ENCODE results near the gene RIPK1. TPM values are rescaled to one million over a fixed set of nuclear protein-coding genes. Genes with fewer than 3 reads are reported as not detected.

Gene RIPK1
- total RNA-seq, 1 experiment from 2014 or later, result 14.5 TPM

DNA sequence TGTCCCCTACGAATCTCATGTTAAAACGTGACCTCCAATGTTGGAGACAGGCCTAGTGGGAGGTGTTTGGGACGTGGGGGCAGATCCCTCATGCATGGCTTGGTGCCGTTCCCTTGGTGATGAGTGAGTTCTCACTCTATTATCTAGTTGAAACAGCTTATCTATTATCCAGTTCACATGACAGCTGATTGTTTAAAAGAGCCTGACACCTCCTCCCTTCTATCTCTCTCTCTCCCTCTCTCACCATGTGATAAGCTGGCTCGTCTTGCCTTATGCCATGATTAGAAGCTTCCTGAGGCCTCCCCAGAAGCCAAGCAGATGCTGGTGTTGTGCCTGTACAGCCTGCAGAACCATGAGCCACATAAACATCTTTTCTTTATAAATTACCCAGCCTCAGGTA is 32.9 kb upstream of the RIPK1 start:
- H3K9me3 ChIP-seq (ENCODE audit: low read length), result no peaks in the 10 kb centered on the region
- no peak overlapping the region for H2AFZ ChIP-seq (ENCODE audit: low read length)
- no peaks in the 10 kb centered on the region for H3F3A ChIP-seq (ENCODE audit: low read length, unreplicated experiment)
- ATAC-seq, result no peak
- H3K27ac ChIP-seq (ENCODE audit: low read length), result no peak overlapping the region
- intact Hi-C loops (cut with micrococcal nuclease), result no loop called here
- POLR2A ChIA-PET (ENCODE audit: unreplicated experiment), result no interaction called here
- DNase-seq, result no peak
- no peak overlapping the region for H3K4me3 ChIP-seq (ENCODE audit: low read length)
- no TSS peak for BruUV-seq (replicated peaks)
- H3K4me2 ChIP-seq (ENCODE audit: low read length), result no peak overlapping the region
- no peaks in the 10 kb centered on the region for H3K9me2 ChIP-seq (replicated peaks; ENCODE audit: low read length)
- no peaks in the 10 kb centered on the region for H3K36me3 ChIP-seq (ENCODE audit: low read depth, low read length)
- no peaks in the 10 kb centered on the region for H3K4me1 ChIP-seq (ENCODE audit: insufficient read depth, low read length)
- TF ChIP-seq EZH2phosphoT487 (IDR thresholded peaks at IDR 0.05; ENCODE audit: borderline replicate concordance, low read length) (no peak), EZH2 (IDR thresholded peaks at IDR 0.05; ENCODE audit: low read length, unreplicated experiment) (no peak)
- TF ChIP-seq, protein P1, sequence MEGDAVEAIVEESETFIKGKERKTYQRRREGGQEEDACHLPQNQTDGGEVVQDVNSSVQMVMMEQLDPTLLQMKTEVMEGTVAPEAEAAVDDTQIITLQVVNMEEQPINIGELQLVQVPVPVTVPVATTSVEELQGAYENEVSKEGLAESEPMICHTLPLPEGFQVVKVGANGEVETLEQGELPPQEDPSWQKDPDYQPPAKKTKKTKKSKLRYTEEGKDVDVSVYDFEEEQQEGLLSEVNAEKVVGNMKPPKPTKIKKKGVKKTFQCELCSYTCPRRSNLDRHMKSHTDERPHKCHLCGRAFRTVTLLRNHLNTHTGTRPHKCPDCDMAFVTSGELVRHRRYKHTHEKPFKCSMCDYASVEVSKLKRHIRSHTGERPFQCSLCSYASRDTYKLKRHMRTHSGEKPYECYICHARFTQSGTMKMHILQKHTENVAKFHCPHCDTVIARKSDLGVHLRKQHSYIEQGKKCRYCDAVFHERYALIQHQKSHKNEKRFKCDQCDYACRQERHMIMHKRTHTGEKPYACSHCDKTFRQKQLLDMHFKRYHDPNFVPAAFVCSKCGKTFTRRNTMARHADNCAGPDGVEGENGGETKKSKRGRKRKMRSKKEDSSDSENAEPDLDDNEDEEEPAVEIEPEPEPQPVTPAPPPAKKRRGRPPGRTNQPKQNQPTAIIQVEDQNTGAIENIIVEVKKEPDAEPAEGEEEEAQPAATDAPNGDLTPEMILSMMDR (conservative IDR thresholded peaks at IDR 0.05; ENCODE audit: low read depth, low read length), result no peak
- H3K9ac ChIP-seq (ENCODE audit: low read length), result no peak overlapping the region
- no peaks in the 10 kb centered on the region for H3K79me2 ChIP-seq (ENCODE audit: low read length)
- CTCF ChIA-PET, result no interaction called here
- H3K27me3 ChIP-seq (ENCODE audit: low read length), result no peaks in the 10 kb centered on the region
- H4K20me1 ChIP-seq (ENCODE audit: low read length), result no peaks in the 10 kb centered on the region

DNA sequence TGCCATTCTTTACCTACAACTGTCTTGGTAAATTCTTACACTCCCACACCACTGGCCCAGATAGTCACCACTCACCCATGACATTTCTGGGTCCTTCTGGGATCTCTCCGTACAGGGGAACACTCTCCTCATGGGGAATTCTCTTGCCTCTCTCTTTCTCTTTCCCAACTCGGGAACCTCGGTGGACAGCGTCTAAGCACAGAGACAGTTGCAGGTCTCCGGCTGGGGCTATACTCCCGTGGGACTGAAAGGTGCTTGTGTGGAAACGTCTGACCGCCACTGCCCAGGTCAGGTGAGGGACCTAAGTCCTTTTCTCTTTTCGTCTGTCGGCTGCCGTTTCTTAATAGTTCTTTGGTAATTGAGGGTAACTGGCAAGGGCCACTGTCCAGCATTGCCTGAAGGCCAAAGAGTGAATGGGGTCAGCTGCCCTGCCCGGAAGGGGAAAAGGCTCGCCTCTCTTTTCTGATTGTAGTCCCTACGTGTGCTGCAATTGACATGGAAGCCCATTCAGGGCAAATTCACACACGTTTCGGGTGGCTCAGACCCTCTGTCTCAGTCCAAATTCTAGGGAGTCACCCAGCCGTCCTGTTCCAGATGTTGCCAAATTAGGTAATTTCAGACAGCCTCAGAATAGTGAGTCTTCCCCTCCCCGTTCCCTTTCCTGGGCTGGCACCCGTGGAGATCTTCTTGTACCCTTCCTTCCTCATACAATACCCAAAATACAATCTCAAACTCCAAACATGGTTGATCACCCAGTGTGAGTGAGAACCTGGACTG is 31.2 kb upstream of the RIPK1 start:
- CTCF ChIA-PET, result interaction anchor here (0.6 kb wide), 1 partner anchor 83 kb away, joined by 4 read pairs; no protein-coding TSS in a partner anchor
- Histone ChIP-seq H3K27ac (ENCODE audit: low read length) (no peak overlapping the region), H3K9ac (ENCODE audit: low read length) (no peak overlapping the region), H3K36me3 (ENCODE audit: low read depth, low read length) (no peaks in the 10 kb centered on the region), H3K9me2 (replicated peaks; ENCODE audit: low read length) (no peaks in the 10 kb centered on the region), H3K4me1 (ENCODE audit: insufficient read depth, low read length) (no peaks in the 10 kb centered on the region), H3K9me3 (ENCODE audit: low read length) (no peaks in the 10 kb centered on the region), H3K79me2 (ENCODE audit: low read length) (no peaks in the 10 kb centered on the region), H3K27me3 (ENCODE audit: low read length) (no peaks in the 10 kb centered on the region), H4K20me1 (ENCODE audit: low read length) (no peaks in the 10 kb centered on the region), H2AFZ (ENCODE audit: low read length) (no peak overlapping the region), H3K4me3 (ENCODE audit: low read length) (no peak overlapping the region), H3F3A (ENCODE audit: low read length, unreplicated experiment) (no peaks in the 10 kb centered on the region), H3K4me2 (ENCODE audit: low read length) (no peak overlapping the region)
- BruUV-seq (replicated peaks), result no TSS peak
- DNase-seq (no peak), ATAC-seq (no peak)
- POLR2A ChIA-PET (ENCODE audit: unreplicated experiment), result no interaction called here
- TF ChIP-seq EZH2phosphoT487 (IDR thresholded peaks at IDR 0.05; ENCODE audit: borderline replicate concordance, low read length) (no peak), EZH2 (IDR thresholded peaks at IDR 0.05; ENCODE audit: low read length, unreplicated experiment) (no peak)
- TF ChIP-seq, protein P1 (conservative IDR thresholded peaks at IDR 0.05; ENCODE audit: low read depth, low read length), result no peak
- intact Hi-C loops (cut with micrococcal nuclease), result no loop called here

DNA sequence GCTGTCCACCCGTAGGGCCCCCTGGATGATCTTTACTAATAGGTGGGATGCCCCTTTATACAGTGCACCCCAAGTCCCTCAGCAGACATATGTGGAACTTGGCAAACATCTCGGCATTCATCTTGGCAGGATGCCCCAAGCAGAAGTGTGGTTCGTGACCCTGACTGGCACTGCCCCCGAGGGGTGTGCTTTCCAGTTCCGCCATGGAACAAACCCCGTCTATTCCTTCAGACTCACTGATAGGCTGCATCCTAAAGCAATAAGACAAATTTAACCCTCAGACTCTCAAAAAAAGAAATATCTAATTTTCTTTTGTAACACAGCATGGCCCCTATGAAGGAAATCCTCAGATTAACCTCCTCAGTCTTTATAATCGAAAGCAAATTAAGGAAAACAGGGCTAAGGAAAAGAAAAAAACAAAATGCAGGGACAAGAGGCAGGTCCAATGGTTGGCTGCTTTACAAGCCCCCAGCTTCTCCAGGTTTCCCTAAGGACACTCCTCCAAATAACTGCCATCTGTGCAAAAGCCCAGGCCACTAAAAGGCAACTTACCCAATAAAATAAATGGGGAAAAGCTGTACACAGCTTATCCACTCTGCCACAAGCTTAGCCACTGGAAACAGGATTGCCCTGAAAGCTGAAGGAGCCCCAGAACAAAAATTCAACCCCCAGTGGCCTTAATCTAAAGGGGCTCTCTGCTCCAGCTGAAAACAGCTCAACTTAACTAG is 30.5 kb upstream of the RIPK1 start:
- Histone ChIP-seq H3K27ac (ENCODE audit: low read length) (no peak overlapping the region), H3F3A (ENCODE audit: low read length, unreplicated experiment) (no peaks in the 10 kb centered on the region), H3K9ac (ENCODE audit: low read length) (no peak overlapping the region), H4K20me1 (ENCODE audit: low read length) (no peaks in the 10 kb centered on the region), H2AFZ (ENCODE audit: low read length) (no peak overlapping the region), H3K4me1 (ENCODE audit: insufficient read depth, low read length) (no peaks in the 10 kb centered on the region), H3K9me2 (replicated peaks; ENCODE audit: low read length) (no peaks in the 10 kb centered on the region), H3K4me2 (ENCODE audit: low read length) (no peak overlapping the region), H3K4me3 (ENCODE audit: low read length) (no peak overlapping the region), H3K9me3 (ENCODE audit: low read length) (no peaks in the 10 kb centered on the region), H3K27me3 (ENCODE audit: low read length) (no peaks in the 10 kb centered on the region), H3K36me3 (ENCODE audit: low read depth, low read length) (no peaks in the 10 kb centered on the region), H3K79me2 (ENCODE audit: low read length) (no peaks in the 10 kb centered on the region)
- TF ChIP-seq, protein P1 (conservative IDR thresholded peaks at IDR 0.05; ENCODE audit: low read depth, low read length), result no peak
- TF ChIP-seq EZH2 (IDR thresholded peaks at IDR 0.05; ENCODE audit: low read length, unreplicated experiment), result no peak
- no peak for TF ChIP-seq EZH2phosphoT487 (IDR thresholded peaks at IDR 0.05; ENCODE audit: borderline replicate concordance, low read length)
- intact Hi-C loops (cut with micrococcal nuclease), result no loop called here
- DNase-seq (no peak), ATAC-seq (no peak)
- POLR2A ChIA-PET (ENCODE audit: unreplicated experiment), result no interaction called here
- CTCF ChIA-PET, result interaction anchor here (0.6 kb wide), 1 partner anchor 39 kb away, joined by 5 read pairs; no protein-coding TSS in a partner anchor
- no TSS peak for BruUV-seq (replicated peaks)

All from PC-3 (cell line).